Nephron (organoid): ENCODE data around the gene ADSS1.

Source experiments
- H3K27ac Mint-ChIP-seq, 3 experiments: 2 replicates each; pipeline ENCODE4 v1.8.0; 2020; ENCODE audit warnings: mixed read lengths in 3 of 3, mild to moderate bottlenecking in 2 of 3, moderate library complexity in 1 of 3
- H3K27me3 Mint-ChIP-seq: 2 replicates; pipeline ENCODE4 v1.8.0; 2021; ENCODE audit warnings: low read depth, mild to moderate bottlenecking, moderate library complexity, mixed read lengths
- H3K36me3 Mint-ChIP-seq: 2 replicates; pipeline ENCODE4 v1.8.0; 2020; ENCODE audit warnings: low read depth, mixed read lengths
- H3K4me1 Mint-ChIP-seq: 2 replicates; pipeline ENCODE4 v1.8.0; 2020; ENCODE audit warnings: mixed read lengths
- H3K4me3 Mint-ChIP-seq, 3 experiments: 2 replicates each; pipeline ENCODE4 v1.8.0; 2020; ENCODE audit warnings: mild to moderate bottlenecking in 3 of 3, mixed read lengths in 3 of 3, moderate library complexity in 2 of 3
- H3K9me3 Mint-ChIP-seq: 2 replicates; pipeline ENCODE4 v1.8.0; 2020; ENCODE audit warnings: mixed read lengths
- CTCF ChIP-seq, 3 experiments: fragments of 200-600 bp; sonication (generic); IDR thresholded peaks; one replicate each; pipeline ENCODE4 v1.5.0; 2021; ENCODE audit warnings: antibody characterized with exemption in 3 of 3; ENCODE audit not compliant: unreplicated experiment in 3 of 3

Gene ADSS1

GRCh38 chr14:104682107-104682593 lies 41.9 kb upstream of the ADSS1 start:
- peaks cover 53% of the 10 kb centered on the region for H3K4me1 Mint-ChIP-seq
- H3K36me3 Mint-ChIP-seq: no peaks in the 10 kb centered on the region
- H3K27ac Mint-ChIP-seq: peak overlapping the region; percentile 89 to 97 (median 96)

DNA sequence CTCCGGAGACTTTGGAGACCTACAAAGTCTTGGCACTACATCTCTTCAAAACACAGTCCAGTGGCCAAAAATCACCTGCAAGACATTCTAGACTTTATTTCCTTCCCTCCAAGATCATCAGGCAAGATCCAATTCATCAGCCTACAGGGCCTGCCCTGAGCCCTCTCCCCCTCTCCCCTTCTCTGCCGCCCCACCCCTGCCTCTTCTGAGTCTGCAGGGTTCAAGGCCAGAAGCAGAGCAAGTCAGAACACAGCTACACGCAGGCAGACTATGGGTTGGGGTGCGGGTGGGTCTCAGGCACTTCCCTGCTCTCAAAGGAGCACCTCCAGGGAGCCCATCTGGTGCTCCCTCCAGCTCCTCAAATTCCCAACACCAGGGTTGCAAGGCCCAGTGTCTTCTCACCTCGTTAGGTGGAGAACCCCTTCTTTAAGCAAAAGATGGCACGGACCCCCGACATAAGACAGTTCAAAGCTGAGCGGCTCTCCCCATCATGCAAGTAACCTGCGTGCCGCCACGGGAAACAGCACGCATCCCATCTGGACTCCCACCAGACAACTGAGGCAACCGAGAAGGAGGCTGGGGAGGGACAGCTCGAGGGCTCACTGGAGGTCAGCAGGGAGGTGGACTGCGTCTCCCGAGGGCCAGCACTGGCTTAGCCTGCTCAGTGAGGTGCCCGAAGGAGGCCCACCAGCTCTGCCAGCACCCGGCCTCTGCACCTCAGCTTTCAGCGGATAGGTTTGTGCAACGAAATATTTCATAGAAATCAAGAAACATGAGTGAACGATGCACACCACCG lies 40.2 kb upstream of the ADSS1 start:
- no peaks in the 10 kb centered on the region for H3K36me3 Mint-ChIP-seq
- peak overlapping the region; percentile 88 to 96 (median 93) for H3K27ac Mint-ChIP-seq
- no peaks in the 10 kb centered on the region for H3K9me3 Mint-ChIP-seq
- peak overlapping the region; percentile 19 to 42 (median 38) for H3K4me3 Mint-ChIP-seq
- no peaks in the 10 kb centered on the region for H3K27me3 Mint-ChIP-seq
- TF ChIP-seq CTCF (IDR thresholded peaks at IDR 0.05; ENCODE audit: unreplicated experiment in 3 of 3): no peak
- H3K4me1 Mint-ChIP-seq: peaks cover 57% of the 10 kb centered on the region

More at GRCh38 chr14:104682107-104682593, 41.9 kb upstream of the ADSS1 start:
- Mint-ChIP-seq H3K27me3 (no peaks in the 10 kb centered on the region), H3K9me3 (no peaks in the 10 kb centered on the region), H3K4me3 (peak overlapping the region; percentile 40 to 73 (median 66))
- TF ChIP-seq CTCF (IDR thresholded peaks at IDR 0.05; ENCODE audit: unreplicated experiment in 3 of 3): no peak

GRCh38 chr14:104684449-104684821 lies 39.6 kb upstream of the ADSS1 start:
- TF ChIP-seq CTCF (IDR thresholded peaks at IDR 0.05; ENCODE audit: unreplicated experiment in 3 of 3): no peak
- Mint-ChIP-seq H3K4me3 (peak overlapping the region in 2 of 3 experiments; percentile 16 to 42), H3K27ac (peak overlapping the region; percentile 88 to 93 (median 91)), H3K4me1 (peaks cover 57% of the 10 kb centered on the region), H3K36me3 (no peaks in the 10 kb centered on the region), H3K27me3 (no peaks in the 10 kb centered on the region), H3K9me3 (no peaks in the 10 kb centered on the region)

DNA sequence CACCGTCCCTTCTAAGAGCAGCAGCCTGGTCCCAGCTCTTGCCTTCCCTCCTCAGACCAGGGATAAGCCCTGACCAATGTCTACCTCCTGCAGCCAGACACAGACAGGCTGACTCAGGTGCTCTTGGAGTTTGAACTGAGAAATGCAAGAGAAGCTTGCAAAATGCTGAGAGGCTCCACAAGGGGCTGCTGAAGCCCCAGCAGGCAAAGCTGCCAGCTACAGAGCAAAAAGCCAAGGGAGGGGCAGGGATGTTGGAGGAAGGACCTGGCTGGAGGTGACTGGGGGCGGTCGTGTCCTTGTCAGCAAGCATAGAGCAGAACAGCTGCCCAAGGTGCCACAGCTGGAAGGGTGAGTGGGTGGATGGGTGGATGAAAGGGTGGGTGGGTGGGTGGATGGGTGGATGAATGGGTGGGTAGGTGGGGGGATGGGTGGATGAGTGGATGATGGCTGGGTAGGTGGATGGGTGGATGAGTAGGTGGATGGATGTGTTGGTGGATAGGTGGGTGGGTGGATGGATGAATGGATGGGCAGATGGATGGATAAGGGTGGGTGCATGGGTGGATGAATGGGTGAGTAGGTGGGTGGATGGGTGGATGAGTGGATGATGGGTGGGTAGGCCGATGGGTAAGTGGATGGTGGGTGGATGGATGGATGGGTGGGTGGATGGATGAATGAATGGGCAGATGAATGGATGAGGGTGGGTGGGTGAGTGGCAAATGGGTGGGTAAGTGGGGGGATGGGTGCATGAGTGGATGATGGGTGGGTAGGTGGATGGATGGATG lies 38.6 kb upstream of the ADSS1 start:
- Mint-ChIP-seq H3K4me1 (peaks cover 57% of the 10 kb centered on the region), H3K27me3 (no peaks in the 10 kb centered on the region), H3K27ac (peak overlapping the region; percentile 88 to 93 (median 91)), H3K4me3 (peak overlapping the region; percentile 42 to 71 (median 43)), H3K36me3 (no peaks in the 10 kb centered on the region), H3K9me3 (no peaks in the 10 kb centered on the region)
- no peak for TF ChIP-seq CTCF (IDR thresholded peaks at IDR 0.05; ENCODE audit: unreplicated experiment in 3 of 3)

- Mint-ChIP-seq H3K4me3 (peak overlapping the region in 1 of 3 experiments; percentile 30), H3K9me3 (no peaks in the 10 kb centered on the region), H3K27me3 (no peaks in the 10 kb centered on the region), H3K4me1 (peaks cover 50% of the 10 kb centered on the region), H3K27ac (peak overlapping the region in 1 of 3 experiments; percentile 43), H3K36me3 (no peaks in the 10 kb centered on the region)
- TF ChIP-seq CTCF (IDR thresholded peaks at IDR 0.05; ENCODE audit: unreplicated experiment in 3 of 3): no peak
Observed at GRCh38 chr14:104685998-104686610, 37.9 kb upstream of the ADSS1 start.
